ENCODE data around the gene SOCS4. TPM values are rescaled to one million over a fixed set of nuclear protein-coding genes. Genes with fewer than 3 reads are reported as not detected.

The SOCS4 gene
- 7.5 TPM in 2 replicates for total RNA-seq (2014; rRNA removed; shearing (Covaris generic))

GRCh38 chr14:55026793-55027561, at the start of gene SOCS4, which contains the start of gene WDHD1:
SOCS4 (plus strand) TSS chr14:55027236; CDS start chr14:55043042, 15,806 bp downstream.
WDHD1 (minus strand) TSS chr14:55027099; CDS start chr14:55026787, 312 bp downstream.

GRCh38 chr14:55051423-55052268, 24.6 kb downstream of the SOCS4 start, which contains the start of gene MAPK1IP1L:
MAPK1IP1L (plus strand) TSS chr14:55051647; CDS start chr14:55061684, 10,037 bp downstream.

Other genes with a start within 250 kb of the SOCS4 start
- gene GCH1, start 124.4 kb upstream of the SOCS4 start, total RNA-seq (2014; rRNA removed; shearing (Covaris generic)): 3.0 and 3.4 TPM in 2 replicates
- 8.0 and 9.5 TPM in 2 replicates for gene WDHD1, start 137 bp upstream of the SOCS4 start, total RNA-seq (2014; rRNA removed; shearing (Covaris generic))
- gene MAPK1IP1L, start 24.4 kb downstream of the SOCS4 start, total RNA-seq (2014; rRNA removed; shearing (Covaris generic)): 29.2 and 32.9 TPM in 2 replicates
- 68.3 and 69.3 TPM in 2 replicates for gene LGALS3, start 102.0 kb downstream of the SOCS4 start, total RNA-seq (2014; rRNA removed; shearing (Covaris generic))
- gene DLGAP5, start 164.3 kb downstream of the SOCS4 start, total RNA-seq (2014; rRNA removed; shearing (Covaris generic)): 22.5 and 27.4 TPM in 2 replicates
- 9.4 and 10.0 TPM in 2 replicates for gene FBXO34, start 244.2 kb downstream of the SOCS4 start, total RNA-seq (2014; rRNA removed; shearing (Covaris generic))